Measurements from ENCODE around the gene GON4L. TPM values are rescaled to one million over a fixed set of nuclear protein-coding genes. Genes with fewer than 3 reads are reported as not detected.

Gene GON4L
- total RNA-seq, 1 experiment from 2014 or later = 31.2 TPM

- Histone ChIP-seq H3K9ac (ENCODE audit: low read length) (peak overlapping the region; percentile 72), H4K20me1 (ENCODE audit: low read length) (no peaks in the 10 kb centered on the region), H3K79me2 (ENCODE audit: low read length) (no peaks in the 10 kb centered on the region), H3K9me3 (ENCODE audit: low read length) (no peaks in the 10 kb centered on the region), H3K9me2 (replicated peaks; ENCODE audit: low read length) (no peaks in the 10 kb centered on the region), H3F3A (ENCODE audit: low read length, unreplicated experiment) (peaks cover 15% of the 10 kb centered on the region), H3K27me3 (ENCODE audit: low read length) (no peaks in the 10 kb centered on the region), H3K4me2 (ENCODE audit: low read length) (peak overlapping the region; percentile 78), H2AFZ (ENCODE audit: low read length) (peak overlapping the region; percentile 66), H3K4me3 (ENCODE audit: low read length) (peak overlapping the region; percentile 46), H3K27ac (ENCODE audit: low read length) (peak overlapping the region; percentile 91), H3K4me1 (ENCODE audit: insufficient read depth, low read length) (peaks cover 30% of the 10 kb centered on the region), H3K36me3 (ENCODE audit: low read depth, low read length) (peaks cover 9% of the 10 kb centered on the region)
- ChIA-PET POLR2A (ENCODE audit: unreplicated experiment) (interaction anchor here (0.6 to 1.1 kb wide), 6 partner anchors 11 to 751 kb away, joined by 3 to 10 read pairs (median 4); partner anchors contain the start of gene GON4L), CTCF (interaction anchor here (0.6 to 0.9 kb wide), 2 partner anchors 39 to 96 kb away, joined by 3 to 4 read pairs; no protein-coding TSS in a partner anchor)
- DNase-seq (peak; percentile 97), ATAC-seq (peak; percentile 86)
- intact Hi-C loops (cut with micrococcal nuclease) = loop anchor here (1.0 to 2.0 kb wide), 2 partner anchors 34 to 37 kb away; partner anchors contain the start of gene SYT11
- no peak for TF ChIP-seq CTCF (conservative IDR thresholded peaks at IDR 0.05; ENCODE audit: low read depth, low read length)
- no peak for TF ChIP-seq EZH2 (IDR thresholded peaks at IDR 0.05; ENCODE audit: low read length, unreplicated experiment)
- TF ChIP-seq EZH2phosphoT487 (IDR thresholded peaks at IDR 0.05; ENCODE audit: borderline replicate concordance, low read length) = no peak
- TSS peak; percentile 97 for BruUV-seq (replicated peaks)
Observed at GRCh38 chr1:155893389-155894142, 36.6 kb upstream of the GON4L start.

GRCh38 chr1:155892796-155893195 lies 35.8 kb upstream of the GON4L start:
- intact Hi-C loops (cut with micrococcal nuclease) = loop anchor here (1.0 to 2.0 kb wide), 2 partner anchors 33 to 38 kb away; partner anchors contain the start of gene SYT11
- POLR2A ChIA-PET (ENCODE audit: unreplicated experiment) = interaction anchor here (0.6 to 0.7 kb wide), 3 partner anchors 21 to 91 kb away, joined by 3 to 5 read pairs (median 4); partner anchors contain the start of gene SYT11
- Histone ChIP-seq H3K36me3 (ENCODE audit: low read depth, low read length) (peaks cover 4% of the 10 kb centered on the region), H3K4me2 (ENCODE audit: low read length) (peak overlapping the region; percentile 78), H3F3A (ENCODE audit: low read length, unreplicated experiment) (peaks cover 15% of the 10 kb centered on the region), H3K4me3 (ENCODE audit: low read length) (peak overlapping the region; percentile 46), H3K27ac (ENCODE audit: low read length) (peak overlapping the region; percentile 91), H4K20me1 (ENCODE audit: low read length) (no peaks in the 10 kb centered on the region), H3K79me2 (ENCODE audit: low read length) (no peaks in the 10 kb centered on the region), H3K4me1 (ENCODE audit: insufficient read depth, low read length) (peaks cover 30% of the 10 kb centered on the region), H3K9ac (ENCODE audit: low read length) (peak overlapping the region; percentile 72), H2AFZ (ENCODE audit: low read length) (no peak overlapping the region), H3K27me3 (ENCODE audit: low read length) (no peaks in the 10 kb centered on the region), H3K9me2 (replicated peaks; ENCODE audit: low read length) (no peaks in the 10 kb centered on the region), H3K9me3 (ENCODE audit: low read length) (no peaks in the 10 kb centered on the region)
- ATAC-seq = peak; percentile 64
- CTCF ChIA-PET = interaction anchor here (0.6 kb wide), 1 partner anchor 260 kb away, joined by 3 read pairs; the partner anchor contains the start of gene SEMA4A
- peak; percentile 94 for DNase-seq
- BruUV-seq (replicated peaks) = no TSS peak
- TF ChIP-seq EZH2phosphoT487 (IDR thresholded peaks at IDR 0.05; ENCODE audit: borderline replicate concordance, low read length) = no peak
- TF ChIP-seq EZH2 (IDR thresholded peaks at IDR 0.05; ENCODE audit: low read length, unreplicated experiment) = no peak
- no peak for TF ChIP-seq CTCF (conservative IDR thresholded peaks at IDR 0.05; ENCODE audit: low read depth, low read length)

Measured in PC-3 (cell line).